ENCODE measurements around the gene NCOR2. TPM values are rescaled to one million over a fixed set of nuclear protein-coding genes. Genes with fewer than 3 reads are reported as not detected.

Gene NCOR2
- total RNA-seq, 1 donor from 2014 or later: 109 TPM

DNA sequence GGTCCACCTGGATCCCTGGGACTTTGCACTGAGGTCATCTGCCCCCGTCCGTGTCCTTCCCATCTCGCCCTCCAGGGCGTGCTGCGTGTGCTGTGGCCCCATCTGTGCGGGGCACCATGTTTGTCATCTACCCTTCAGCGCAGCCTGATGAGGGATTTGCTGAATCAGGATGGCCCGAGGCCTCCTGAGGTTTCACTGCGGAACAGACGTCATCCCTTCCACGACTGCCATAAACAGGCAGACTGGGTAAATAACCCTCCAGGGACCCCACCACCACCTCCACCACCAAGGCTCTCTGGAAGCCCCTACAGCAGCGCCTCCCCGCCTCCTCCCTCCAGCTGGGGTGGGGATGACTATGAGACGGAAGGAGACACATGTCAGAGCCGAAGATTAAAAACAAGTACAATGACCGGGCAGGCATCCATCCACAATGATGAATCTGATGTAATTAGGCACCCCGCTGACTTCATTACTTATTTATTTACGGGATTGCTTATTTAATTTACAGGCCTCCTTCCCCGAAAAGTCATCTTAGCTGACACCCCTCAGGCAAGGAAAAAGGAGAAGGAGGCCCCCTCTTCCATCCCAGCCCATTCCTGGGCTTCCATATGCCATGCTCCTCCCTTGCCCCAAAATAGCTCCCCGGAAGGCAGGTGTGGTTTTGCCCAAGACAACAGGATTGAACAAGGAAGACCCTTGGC lies 39.4 kb downstream of the NCOR2 start:
- H3K4me1 Mint-ChIP-seq (ENCODE audit: low read depth): peaks cover 14% of the 10 kb centered on the region
- no peaks in the 10 kb centered on the region for H3K27me3 Mint-ChIP-seq (ENCODE audit: low read depth)
- H3K9me3 Mint-ChIP-seq: no peaks in the 10 kb centered on the region
- no peaks in the 10 kb centered on the region for H3K36me3 Mint-ChIP-seq (ENCODE audit: low read depth)
- no peak for DNase-seq (ENCODE audit: low spot score)
- no peak overlapping the region for H3K27ac Mint-ChIP-seq
- H3K4me3 Mint-ChIP-seq (ENCODE audit: low read depth): no peak overlapping the region
- intact Hi-C loops (cut with micrococcal nuclease): no loop called here

DNA sequence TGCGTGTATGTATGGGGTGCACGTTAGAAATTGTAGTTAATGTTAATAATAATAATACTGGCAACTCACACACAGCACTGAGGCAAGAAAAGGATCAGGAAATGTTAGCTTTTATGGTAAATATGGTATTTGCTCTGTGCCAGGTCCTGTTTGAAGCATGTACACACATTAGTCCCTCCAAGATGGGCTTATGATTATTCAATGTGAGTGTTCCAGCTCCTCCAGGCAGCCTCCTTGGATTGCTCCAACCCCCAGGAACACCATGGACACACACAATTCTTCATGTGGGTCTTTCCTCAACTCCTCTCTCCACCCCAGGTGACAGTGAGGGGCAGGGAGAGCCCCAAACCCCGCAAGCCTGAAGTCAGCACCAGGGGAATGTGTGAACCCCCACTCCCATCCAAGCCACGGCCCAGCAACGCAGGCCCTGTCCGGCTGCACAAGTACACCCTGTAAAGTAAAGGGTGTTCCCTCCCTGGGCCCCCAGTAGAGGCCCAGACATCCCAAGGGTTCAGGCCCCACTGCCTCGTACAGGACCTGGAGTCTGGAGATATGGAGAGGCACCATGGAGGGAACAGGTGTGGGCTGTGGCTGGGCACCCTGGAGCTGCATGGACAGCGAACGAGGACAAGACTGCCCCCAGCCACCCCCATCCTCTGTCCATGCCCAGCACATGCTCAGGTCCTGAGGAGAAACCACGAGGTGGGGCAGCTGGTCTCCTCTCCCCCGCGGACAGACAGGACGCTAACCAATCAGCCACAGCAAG lies 41.3 kb downstream of the NCOR2 start:
- H3K27me3 Mint-ChIP-seq (ENCODE audit: low read depth): no peaks in the 10 kb centered on the region
- no peaks in the 10 kb centered on the region for H3K36me3 Mint-ChIP-seq (ENCODE audit: low read depth)
- peaks cover 14% of the 10 kb centered on the region for H3K4me1 Mint-ChIP-seq (ENCODE audit: low read depth)
- DNase-seq (ENCODE audit: low spot score): no peak
- no peak overlapping the region for H3K27ac Mint-ChIP-seq
- no peaks in the 10 kb centered on the region for H3K9me3 Mint-ChIP-seq
- intact Hi-C loops (cut with micrococcal nuclease): no loop called here
- no peak overlapping the region for H3K4me3 Mint-ChIP-seq (ENCODE audit: low read depth)

DNA sequence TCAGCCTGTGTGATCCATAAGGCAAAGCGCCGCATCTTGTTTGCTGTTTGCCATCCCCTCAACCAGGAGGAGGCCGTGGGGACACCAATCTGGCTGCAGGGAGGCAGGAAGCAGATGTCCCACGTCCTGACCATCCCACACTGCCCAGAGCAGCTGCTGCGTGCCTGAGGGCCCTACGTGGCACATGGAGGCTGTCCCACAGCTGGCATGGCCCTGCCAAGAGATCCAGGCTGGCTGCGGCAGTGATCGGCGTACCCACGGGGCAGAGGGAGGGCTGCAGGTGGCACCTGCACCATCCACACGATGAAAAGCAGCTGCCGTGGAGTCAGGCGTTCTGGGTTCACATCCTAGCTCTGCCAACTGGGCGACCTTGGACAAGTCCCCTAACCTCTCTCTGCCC lies 42.0 kb downstream of the NCOR2 start:
- Mint-ChIP-seq H3K4me1 (ENCODE audit: low read depth) (peaks cover 14% of the 10 kb centered on the region), H3K4me3 (ENCODE audit: low read depth) (no peak overlapping the region), H3K36me3 (ENCODE audit: low read depth) (no peaks in the 10 kb centered on the region), H3K9me3 (no peaks in the 10 kb centered on the region), H3K27me3 (ENCODE audit: low read depth) (no peaks in the 10 kb centered on the region), H3K27ac (no peak overlapping the region)
- no peak for DNase-seq (ENCODE audit: low spot score)
- intact Hi-C loops (cut with micrococcal nuclease): no loop called here

DNA sequence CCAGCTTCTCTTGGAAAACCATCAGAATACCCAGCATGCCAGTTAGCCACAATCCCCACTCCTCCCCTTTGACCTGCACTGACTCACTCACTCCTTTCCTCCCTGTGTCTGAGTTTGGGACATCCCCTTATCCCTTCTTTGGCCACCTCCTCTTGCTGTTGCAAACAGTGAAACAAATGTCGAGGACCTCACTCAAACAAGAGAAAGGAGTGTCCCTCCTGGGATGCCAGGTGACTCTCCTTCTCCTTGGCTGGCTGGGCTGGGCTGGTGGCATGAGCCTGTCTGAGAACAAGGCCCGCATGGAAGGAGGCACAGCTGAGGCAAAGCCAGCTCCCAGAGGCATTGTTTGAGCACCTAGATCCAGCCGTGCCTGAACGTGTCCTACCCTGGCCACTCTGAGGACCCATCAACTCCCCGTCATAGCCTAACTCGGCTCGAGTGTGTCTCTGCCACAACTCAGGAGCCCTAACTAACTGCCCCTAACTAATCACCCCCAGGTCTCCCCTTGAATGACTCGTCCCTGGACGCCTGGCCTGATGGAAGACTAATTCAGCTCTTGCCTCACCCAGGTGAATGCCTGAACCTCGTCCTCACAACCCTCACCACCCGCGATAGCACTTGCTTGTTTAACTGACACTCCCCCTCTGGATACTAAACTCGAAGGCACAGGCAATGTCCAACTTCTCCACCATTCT lies 43.0 kb downstream of the NCOR2 start:
- Mint-ChIP-seq H3K4me1 (ENCODE audit: low read depth) (peaks cover 14% of the 10 kb centered on the region), H3K9me3 (no peaks in the 10 kb centered on the region), H3K27ac (no peak overlapping the region), H3K27me3 (ENCODE audit: low read depth) (no peaks in the 10 kb centered on the region), H3K4me3 (ENCODE audit: low read depth) (no peak overlapping the region), H3K36me3 (ENCODE audit: low read depth) (no peaks in the 10 kb centered on the region)
- intact Hi-C loops (cut with micrococcal nuclease): no loop called here
- DNase-seq (ENCODE audit: low spot score): no peak

DNA sequence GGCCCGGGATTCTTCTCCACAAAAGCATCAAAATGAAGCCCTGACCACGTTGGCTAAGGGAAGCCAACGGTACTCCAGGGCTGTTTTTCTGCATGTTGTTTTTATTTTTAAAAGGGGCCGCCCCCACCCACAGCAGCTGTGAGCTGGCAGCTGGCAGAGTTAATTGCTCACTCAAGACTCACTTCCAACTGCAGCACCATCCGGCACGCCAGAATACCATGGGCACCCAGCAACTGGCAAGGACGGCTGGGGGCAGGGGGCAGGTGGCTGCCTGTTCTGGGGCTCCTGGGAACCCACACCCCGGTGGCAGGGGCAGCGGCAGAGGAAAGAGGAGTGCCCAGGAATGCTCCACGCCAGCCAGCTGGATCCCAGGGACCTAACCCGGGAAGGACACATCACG lies 44.3 kb downstream of the NCOR2 start:
- no peaks in the 10 kb centered on the region for H3K27me3 Mint-ChIP-seq (ENCODE audit: low read depth)
- no peak for DNase-seq (ENCODE audit: low spot score)
- no peaks in the 10 kb centered on the region for H3K9me3 Mint-ChIP-seq
- intact Hi-C loops (cut with micrococcal nuclease): no loop called here
- H3K4me1 Mint-ChIP-seq (ENCODE audit: low read depth): peaks cover 14% of the 10 kb centered on the region
- no peak overlapping the region for H3K4me3 Mint-ChIP-seq (ENCODE audit: low read depth)
- H3K36me3 Mint-ChIP-seq (ENCODE audit: low read depth): no peaks in the 10 kb centered on the region
- no peak overlapping the region for H3K27ac Mint-ChIP-seq

DNA sequence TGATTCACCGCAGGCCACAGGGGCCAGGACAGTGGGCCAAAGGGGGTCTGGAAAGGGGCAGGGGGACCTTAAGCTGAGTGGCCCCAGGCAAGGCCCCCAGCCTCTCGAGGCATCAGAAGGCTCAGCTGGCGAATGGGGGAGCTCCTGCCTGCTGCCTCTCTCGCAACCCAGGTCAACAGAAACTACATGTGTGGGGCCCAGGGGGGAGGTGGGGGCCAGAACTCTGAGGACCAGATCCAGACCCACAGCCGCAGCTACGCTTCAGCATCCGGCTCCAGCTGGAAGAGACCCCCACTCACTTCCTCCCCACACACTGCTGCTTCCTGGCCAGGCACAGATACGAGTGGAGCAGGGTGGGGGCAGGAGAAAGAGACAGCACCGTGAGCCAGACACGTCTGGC lies 46.5 kb downstream of the NCOR2 start:
- Mint-ChIP-seq H3K27me3 (ENCODE audit: low read depth) (no peaks in the 10 kb centered on the region), H3K4me1 (ENCODE audit: low read depth) (peaks cover 14% of the 10 kb centered on the region), H3K9me3 (no peaks in the 10 kb centered on the region), H3K4me3 (ENCODE audit: low read depth) (no peak overlapping the region), H3K36me3 (ENCODE audit: low read depth) (no peaks in the 10 kb centered on the region), H3K27ac (no peak overlapping the region)
- DNase-seq (ENCODE audit: low spot score): no peak
- intact Hi-C loops (cut with micrococcal nuclease): no loop called here

DNA sequence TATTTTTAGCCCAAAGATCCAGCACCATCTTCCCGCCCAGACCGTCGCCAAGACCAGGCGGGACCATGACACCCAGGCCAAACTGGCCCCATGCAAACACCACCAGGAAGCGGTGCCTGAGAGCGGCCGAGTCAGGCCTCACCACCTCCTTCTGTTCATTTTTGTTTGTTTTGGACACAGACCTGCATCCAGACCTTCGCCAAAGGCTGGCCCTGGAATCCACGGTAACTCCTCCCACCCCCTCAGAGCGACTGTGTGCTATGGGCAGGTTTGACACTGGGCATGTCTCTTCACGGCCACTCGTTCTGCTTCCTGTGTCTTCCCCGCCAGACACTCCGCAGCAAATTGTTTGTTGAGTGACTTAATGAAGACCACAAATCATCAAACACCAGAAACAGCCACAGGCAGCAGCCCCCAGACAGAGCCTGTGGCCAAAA lies 47.1 kb downstream of the NCOR2 start:
- Mint-ChIP-seq H3K36me3 (ENCODE audit: low read depth) (no peaks in the 10 kb centered on the region), H3K9me3 (no peaks in the 10 kb centered on the region), H3K27me3 (ENCODE audit: low read depth) (no peaks in the 10 kb centered on the region), H3K27ac (no peak overlapping the region), H3K4me3 (ENCODE audit: low read depth) (no peak overlapping the region), H3K4me1 (ENCODE audit: low read depth) (peaks cover 14% of the 10 kb centered on the region)
- intact Hi-C loops (cut with micrococcal nuclease): no loop called here
- DNase-seq (ENCODE audit: low spot score): no peak

DNA sequence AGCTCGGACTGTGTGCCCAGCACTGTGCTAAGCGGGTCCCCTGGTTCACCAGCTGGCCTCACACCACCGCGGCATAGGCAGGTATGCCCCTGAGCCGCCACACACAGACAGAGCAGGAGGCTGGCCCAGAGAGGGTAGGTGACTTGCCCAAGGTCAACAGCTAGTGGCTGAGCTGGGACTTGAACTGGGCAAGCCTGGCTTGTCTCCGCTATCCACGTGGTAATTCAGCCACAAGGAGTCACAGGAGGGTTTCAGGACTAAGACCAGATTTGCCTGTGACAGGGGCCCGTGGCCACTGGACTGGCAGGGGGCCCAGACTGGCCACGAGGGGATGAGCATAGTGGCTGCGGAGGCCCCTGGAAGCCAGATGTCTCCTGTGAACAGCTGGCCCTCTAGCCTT lies 47.7 kb downstream of the NCOR2 start:
- H3K27ac Mint-ChIP-seq: no peak overlapping the region
- no peaks in the 10 kb centered on the region for H3K36me3 Mint-ChIP-seq (ENCODE audit: low read depth)
- peaks cover 13% of the 10 kb centered on the region for H3K4me1 Mint-ChIP-seq (ENCODE audit: low read depth)
- no peak for DNase-seq (ENCODE audit: low spot score)
- no peaks in the 10 kb centered on the region for H3K27me3 Mint-ChIP-seq (ENCODE audit: low read depth)
- no peak overlapping the region for H3K4me3 Mint-ChIP-seq (ENCODE audit: low read depth)
- intact Hi-C loops (cut with micrococcal nuclease): no loop called here
- no peaks in the 10 kb centered on the region for H3K9me3 Mint-ChIP-seq

DNA sequence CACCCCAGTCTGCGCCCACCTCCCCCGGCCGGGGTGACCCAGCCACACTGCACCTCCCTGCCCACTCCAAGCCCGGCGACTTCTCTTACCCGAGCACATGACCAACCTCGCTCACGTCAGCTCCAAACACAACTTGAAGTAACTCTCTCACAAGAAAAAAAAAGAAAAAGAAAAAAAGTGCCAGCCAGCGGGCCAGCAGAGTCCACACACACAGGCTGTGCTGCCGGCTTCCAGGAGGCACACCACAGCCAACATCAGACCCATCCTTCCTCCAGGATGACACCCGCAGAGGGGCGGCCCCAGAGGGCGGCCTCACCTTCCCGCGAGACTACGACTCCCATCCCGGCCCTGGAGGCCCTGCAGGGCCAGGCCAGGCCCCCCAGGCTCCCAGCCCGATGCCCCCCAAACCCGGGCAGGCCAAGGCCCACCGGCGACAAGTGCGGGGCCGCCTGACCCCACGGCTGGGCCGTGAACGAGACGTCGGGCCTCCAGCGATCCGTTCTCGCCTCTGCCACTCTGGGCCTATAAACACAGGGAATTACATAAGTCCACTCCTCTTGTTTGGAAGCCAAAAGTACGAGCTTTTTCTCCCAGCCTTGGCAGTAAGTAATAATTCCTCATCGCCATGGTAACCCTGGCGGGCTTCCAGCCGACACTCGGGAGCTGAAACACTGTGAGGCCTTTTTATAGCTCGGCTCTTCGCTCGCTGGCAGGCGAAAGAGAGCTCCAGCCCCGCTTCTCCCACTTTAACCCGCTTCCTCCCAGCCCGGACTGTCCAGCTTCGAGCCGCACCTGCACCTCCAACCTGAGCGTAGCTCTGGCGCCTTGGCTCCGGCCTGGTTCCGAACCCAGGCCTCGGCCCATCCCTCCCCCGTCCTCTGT lies 49.1 kb downstream of the NCOR2 start:
- no peak overlapping the region for H3K4me3 Mint-ChIP-seq (ENCODE audit: low read depth)
- no peaks in the 10 kb centered on the region for H3K36me3 Mint-ChIP-seq (ENCODE audit: low read depth)
- no peaks in the 10 kb centered on the region for H3K27me3 Mint-ChIP-seq (ENCODE audit: low read depth)
- H3K9me3 Mint-ChIP-seq: no peaks in the 10 kb centered on the region
- intact Hi-C loops (cut with micrococcal nuclease): no loop called here
- H3K27ac Mint-ChIP-seq: no peak overlapping the region
- DNase-seq (ENCODE audit: low spot score): no peak
- no peaks in the 10 kb centered on the region for H3K4me1 Mint-ChIP-seq (ENCODE audit: low read depth)

Data from activated T-helper 2 cell treated with anti-CD3 and anti-CD28 coated beads, Interferon-gamma antibody, Interleukin-2, Interleukin-4, amounts not matched to agents 10 μg/mL and 5 μg/mL and 100 μg/mL, durations not matched to agents 14 hours and 24 hours and 36 hours (primary cell).